ENCODE data around the gene PHF21B. TPM values are rescaled to one million over a fixed set of nuclear protein-coding genes. Genes with fewer than 3 reads are reported as not detected.

The PHF21B gene
- total and polyA plus RNA-seq, 2 of the 8 experiments (the other 6 are each of a cell fraction or from before 2014, with no cell fraction given), result 19.3 to 68.1 TPM

DNA sequence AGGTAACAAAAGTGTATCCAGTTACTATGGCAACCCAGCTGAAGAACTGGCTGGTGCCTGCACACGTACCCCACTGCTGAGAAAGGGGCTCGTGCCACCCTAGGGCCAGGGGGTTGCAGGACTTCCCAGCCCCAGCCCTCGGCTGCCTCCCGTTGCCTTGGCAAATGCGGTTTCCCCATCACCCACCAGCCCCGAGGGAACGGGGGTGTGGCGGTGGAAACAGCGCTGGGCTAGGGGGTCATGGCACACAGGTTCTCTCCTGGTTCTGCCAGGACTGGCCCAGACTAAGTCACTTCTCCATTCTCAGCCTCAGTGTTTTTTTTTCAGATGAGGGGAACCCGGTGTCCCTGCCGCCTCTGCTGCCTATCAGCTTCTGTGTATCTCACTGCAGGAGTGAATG is 27.9 kb downstream of the PHF21B start:
- Histone ChIP-seq H2BK15ac (ENCODE audit: low read length) (no peak overlapping the region), H2BK120ac (replicated peaks; ENCODE audit: low read depth, low read length) (no peak overlapping the region), H3K9ac (replicated peaks in 1 of 4; ENCODE audit: extremely low read depth in 1 of 4, low read depth in 3 of 4, low read length in 3 of 4) (no peak overlapping the region), H2AK5ac (ENCODE audit: low read depth, low read length) (no peak overlapping the region), H3K23ac (ENCODE audit: insufficient read length) (no peak overlapping the region), H3K4me1 (replicated peaks in 1 of 4; ENCODE audit: control insufficient read depth in 3 of 4, insufficient read depth in 4 of 4, low read length in 3 of 4) (peaks cover 0 to 10% (median 5%) of the 10 kb centered on the region in 4 experiments; a peak in 3 of 7 replicates), H2BK5ac (ENCODE audit: low read depth, low read length) (no peak overlapping the region), H4K91ac (replicated peaks; ENCODE audit: insufficient read length, low read length) (no peak overlapping the region), H4K5ac (ENCODE audit: insufficient read length, low read depth, low read length) (no peak overlapping the region), H3K23me2 (ENCODE audit: low read depth, low read length) (peaks cover 10% of the 10 kb centered on the region; the same call in 1 of the 2 replicates), H3K79me1 (ENCODE audit: low read depth, low read length) (peaks cover 32% of the 10 kb centered on the region), H3K79me2 (ENCODE audit: control insufficient read depth in 1 of 2, insufficient read depth in 2 of 2, low read length in 2 of 2) (peaks cover 26 to 82% of the 10 kb centered on the region in 2 experiments), H4K20me1 (replicated peaks in 1 of 2; ENCODE audit: control insufficient read depth in 1 of 2, insufficient read depth in 2 of 2, low read length in 2 of 2) (peaks cover 46 to 62% of the 10 kb centered on the region in 2 experiments), H3K9me3 (ENCODE audit: insufficient read depth in 2 of 2, low read depth in 1 of 2, low read length in 1 of 2) (peaks cover 0 to 4% of the 10 kb centered on the region in 2 experiments; a peak in 1 of 4 replicates), H3K14ac (ENCODE audit: insufficient read length) (no peak overlapping the region), H2BK12ac (ENCODE audit: low read depth, low read length) (no peak overlapping the region), H2AFZ (ENCODE audit: low read length) (no peak overlapping the region), H4K8ac (ENCODE audit: extremely low read depth, insufficient read depth, low read length) (no peak overlapping the region), H3K4me3 (ENCODE audit: extremely low read depth in 1 of 4, insufficient read depth in 2 of 4, low read depth in 3 of 4, low read length in 4 of 4) (no peak overlapping the region), H2BK20ac (ENCODE audit: low read length) (no peak overlapping the region), H3K18ac (ENCODE audit: extremely low read depth, low read length) (no peak overlapping the region), H3K36me3 (ENCODE audit: control insufficient read depth in 2 of 4, insufficient read depth in 4 of 4, low read length in 3 of 4) (peaks cover 0 to 33% (median 14%) of the 10 kb centered on the region in 4 experiments; a peak in 5 of 8 replicates), H3K4ac (replicated peaks; ENCODE audit: insufficient read length, low read depth, low read length) (no peak overlapping the region), H3K27me3 (replicated peaks in 1 of 4; ENCODE audit: control insufficient read depth in 3 of 4, extremely low read depth in 1 of 4, insufficient read depth in 3 of 4, low read length in 3 of 4) (no peaks in the 10 kb centered on the region), H3K56ac (replicated peaks; ENCODE audit: insufficient read length, low read depth, low read length) (no peak overlapping the region), H3K4me2 (ENCODE audit: insufficient read depth in 1 of 2, low read depth in 2 of 2, low read length in 2 of 2) (no peak overlapping the region), H3K27ac (ENCODE audit: low read depth, low read length) (no peak overlapping the region)
- WGBS, 2 experiments (ENCODE audit: extremely low coverage in 1 of 2, insufficient coverage in 1 of 2, insufficient read length in 1 of 2, insufficient replicate concordance in 2 of 2, low coverage in 1 of 2, low lambda C conversion rate in 2 of 2, missing lambda C conversion rate in 1 of 2), result 94% methylated on average over 11 of the region's 11 CpGs; no CpG with 5 or more reads in 1 of the 2 experiments
- DNase-seq (ENCODE audit: low read depth in 1 of 2, low spot score in 2 of 2), result no peak
- POLR2A ChIA-PET (ENCODE audit: partially characterized antibody), result interaction anchor here (0.6 to 17.9 kb wide), 4 partner anchors 9 to 156 kb away, joined by 3 to 224 read pairs (median 104); partner anchors contain the start of gene PHF21B
- CTCF ChIA-PET (ENCODE audit: partially characterized antibody), result interaction anchor here (0.6 to 1.1 kb wide), 4 partner anchors 12 to 22 kb away, joined by 3 read pairs; no protein-coding TSS in a partner anchor
- FAIRE-seq, result no peak
- no peak for TF ChIP-seq EGR1 (IDR thresholded peaks at IDR 0.05; ENCODE audit: borderline replicate concordance, low read depth, low read length)
- TF ChIP-seq NRF1 (IDR thresholded peaks at IDR 0.05; ENCODE audit: low read depth, low read length), result no peak
- no peak for TF ChIP-seq GABPA (IDR thresholded peaks at IDR 0.05; ENCODE audit: borderline replicate concordance, insufficient read depth, low read length)
- no peak for TF ChIP-seq SIX5 (IDR thresholded peaks at IDR 0.05; ENCODE audit: low read depth, low read length)
- TF ChIP-seq PHF8 (conservative IDR thresholded peaks at IDR 0.05; ENCODE audit: low read depth, low read length), result no peak
- no peak for TF ChIP-seq EP300 (IDR thresholded peaks at IDR 0.05; ENCODE audit: borderline replicate concordance in 1 of 2, low read depth in 2 of 2, low read length in 2 of 2)
- TF ChIP-seq TEAD4 (IDR thresholded peaks at IDR 0.05; ENCODE audit: low read depth, low read length), result no peak

All from H1 (cell line).